Inflammatory macrophage (primary cell): ENCODE data around the gene FBLIM1.
"Not testable (repeated sequence)": the region's sequence is repeated elsewhere in the genome, so short reads cannot be mapped to it uniquely, and the experiment has no call there.

Experiments
- DNase-seq, 2 donors: peaks; one replicate each; pipeline ENCODE4 v3.0.0-alpha.2; 2020 to 2022

Gene FBLIM1

DNA sequence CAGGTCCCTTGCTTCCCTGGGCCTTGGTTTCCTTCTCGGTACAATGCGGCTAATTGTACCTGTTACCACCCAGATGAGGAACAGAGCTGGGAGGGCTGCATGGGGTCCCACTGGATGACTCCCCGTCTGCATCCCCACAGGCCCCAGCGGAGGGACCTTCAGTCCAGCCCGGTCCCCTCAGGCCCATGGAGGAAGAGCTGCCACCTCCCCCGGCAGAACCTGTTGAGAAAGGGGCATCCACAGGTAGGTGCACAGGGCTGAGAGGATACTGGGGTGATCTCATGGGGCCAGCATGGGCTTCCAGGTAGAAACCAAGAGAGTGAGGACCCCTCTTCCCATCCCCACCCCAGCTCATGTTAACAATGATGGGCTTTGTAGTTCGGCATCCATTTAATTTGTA is 9.8 kb downstream of the FBLIM1 start:
- DNase-seq: no peak

DNA sequence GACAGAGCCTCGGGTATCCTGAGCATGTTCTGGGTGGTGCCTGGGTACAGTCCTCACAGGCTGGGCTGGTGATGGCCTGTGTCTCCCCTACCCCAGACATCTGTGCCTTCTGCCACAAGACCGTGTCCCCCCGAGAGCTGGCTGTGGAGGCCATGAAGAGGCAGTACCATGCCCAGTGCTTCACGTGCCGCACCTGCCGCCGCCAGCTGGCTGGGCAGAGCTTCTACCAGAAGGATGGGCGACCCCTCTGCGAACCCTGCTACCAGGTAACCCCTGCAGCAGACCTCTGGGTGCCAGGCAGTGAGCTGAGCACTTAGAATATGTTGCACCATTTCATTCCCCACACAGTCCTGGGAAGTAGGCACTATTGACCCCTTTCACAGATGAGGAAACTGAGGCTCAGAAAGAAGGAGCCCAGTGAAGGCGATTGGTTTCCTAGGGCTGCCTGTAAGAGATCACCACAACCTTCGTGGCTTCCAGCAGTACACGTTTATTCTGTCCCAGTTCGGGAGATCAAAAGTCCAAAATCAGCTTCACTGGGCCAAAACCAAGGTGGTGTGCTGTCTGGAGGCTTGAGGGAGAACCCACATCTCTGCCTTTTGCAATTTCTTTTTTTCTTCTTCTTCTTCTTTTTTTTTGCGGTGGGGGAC is 11.8 kb downstream of the FBLIM1 start:
- no peak for DNase-seq

DNA sequence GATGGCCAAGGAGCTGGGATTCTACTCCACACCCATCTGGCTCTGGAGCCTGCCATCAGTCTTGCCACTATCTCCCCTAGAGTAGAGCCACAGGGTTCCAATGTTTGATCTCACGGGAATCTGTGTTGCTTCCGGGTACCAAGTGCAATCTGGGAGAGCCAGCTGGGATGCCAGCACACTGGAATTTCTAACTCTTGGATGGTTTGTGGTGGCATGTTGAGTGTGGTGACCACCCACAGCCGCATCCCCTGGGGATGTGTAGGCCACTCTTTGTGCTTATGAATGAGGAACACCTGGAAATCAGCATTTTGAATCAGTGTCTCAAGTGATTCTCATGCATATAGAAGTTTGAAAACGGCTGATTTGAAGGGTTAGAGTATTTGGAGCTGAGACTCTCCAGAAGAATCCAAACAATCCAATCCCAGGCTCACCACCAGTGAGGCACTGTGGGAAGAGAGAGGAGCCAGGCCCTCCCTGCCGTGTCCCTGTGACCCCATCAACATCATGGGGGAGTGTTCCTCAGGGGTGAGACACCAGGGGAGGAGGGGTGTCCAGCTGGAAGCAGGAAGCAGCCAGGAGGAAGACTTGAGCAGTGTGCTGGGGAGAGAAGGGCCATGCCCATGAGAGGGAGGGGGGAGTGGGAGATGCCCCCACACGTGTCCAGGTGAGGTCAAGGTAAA is 13.4 kb downstream of the FBLIM1 start:
- DNase-seq: no peak

DNA sequence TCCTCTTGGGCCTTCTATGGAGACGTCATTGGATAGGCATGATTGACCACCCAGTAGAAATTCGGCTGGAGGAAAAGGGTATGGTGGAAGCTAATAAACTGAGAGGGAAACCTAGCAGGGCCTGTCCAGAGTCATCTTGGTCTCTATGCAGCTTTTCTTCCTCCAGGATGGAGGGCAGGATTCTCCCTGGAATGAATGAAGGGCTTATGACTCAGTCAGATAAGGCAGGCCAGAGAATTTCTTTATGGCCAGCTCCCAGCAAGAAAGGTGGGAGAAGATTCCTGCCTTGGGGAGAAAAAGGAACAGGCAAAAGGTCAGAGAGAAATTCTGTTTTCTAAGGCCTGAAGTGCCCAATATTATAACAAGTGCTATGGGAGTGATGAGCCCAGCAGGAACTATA is 17.1 kb downstream of the FBLIM1 start:
- DNase-seq: no peak

DNA sequence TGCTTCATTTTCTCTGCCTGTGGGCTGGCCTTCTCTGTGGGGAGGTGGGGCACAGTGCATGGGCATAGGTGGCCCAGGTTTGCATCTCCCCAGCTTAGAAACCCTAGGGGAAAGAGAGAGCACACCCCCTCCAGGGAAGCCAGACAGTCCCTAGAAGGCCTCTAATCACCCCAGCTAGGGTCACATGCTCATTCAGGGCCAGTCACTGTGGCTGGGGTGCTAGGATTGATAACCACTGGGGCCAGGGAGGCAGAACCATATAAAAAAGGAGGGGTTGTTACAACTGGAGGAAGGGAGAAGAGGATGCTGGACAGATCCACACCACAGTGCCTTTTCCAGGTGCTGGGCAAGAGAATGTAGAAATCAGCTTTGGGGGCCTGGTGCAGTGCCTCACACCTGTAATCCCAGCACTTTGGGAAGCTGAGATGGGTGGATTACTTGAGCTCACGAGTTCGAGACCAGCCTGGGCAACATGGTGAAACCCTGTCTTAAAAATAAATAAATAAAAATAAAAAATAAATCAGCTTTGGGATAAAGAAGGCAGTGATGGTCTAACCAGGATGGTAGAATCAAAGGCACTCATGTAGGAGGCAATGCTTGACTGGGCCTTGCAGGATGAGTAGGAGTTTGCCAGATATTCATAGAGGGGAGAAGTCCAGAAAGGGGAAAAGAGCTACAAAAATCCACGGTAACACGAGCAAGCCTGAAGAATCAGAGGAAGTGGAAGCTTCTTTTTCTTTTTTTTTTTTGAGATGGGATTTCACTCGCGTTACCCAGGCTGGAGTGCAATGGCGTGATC is 19.5 kb downstream of the FBLIM1 start:
- DNase-seq: no peak

DNA sequence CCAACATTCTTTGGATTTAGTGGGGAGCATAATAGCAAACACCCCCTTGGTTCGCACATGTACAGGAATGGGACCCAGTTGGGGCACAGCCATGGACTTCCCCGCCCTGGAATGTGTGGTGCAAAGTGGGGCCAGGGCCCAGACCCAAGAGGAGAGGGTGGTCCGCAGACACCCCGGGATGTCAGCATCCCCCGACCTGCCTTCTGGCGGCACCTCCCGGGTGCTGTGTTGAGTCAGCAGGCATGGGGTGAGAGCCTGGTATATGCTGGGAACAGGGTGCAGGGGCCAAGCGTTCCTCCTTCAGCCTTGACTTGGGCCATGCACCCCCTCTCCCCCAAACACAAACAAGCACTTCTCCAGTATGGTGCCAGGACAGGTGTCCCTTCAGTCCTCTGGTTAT is 27.1 kb downstream of the FBLIM1 start:
- no peak for DNase-seq

DNA sequence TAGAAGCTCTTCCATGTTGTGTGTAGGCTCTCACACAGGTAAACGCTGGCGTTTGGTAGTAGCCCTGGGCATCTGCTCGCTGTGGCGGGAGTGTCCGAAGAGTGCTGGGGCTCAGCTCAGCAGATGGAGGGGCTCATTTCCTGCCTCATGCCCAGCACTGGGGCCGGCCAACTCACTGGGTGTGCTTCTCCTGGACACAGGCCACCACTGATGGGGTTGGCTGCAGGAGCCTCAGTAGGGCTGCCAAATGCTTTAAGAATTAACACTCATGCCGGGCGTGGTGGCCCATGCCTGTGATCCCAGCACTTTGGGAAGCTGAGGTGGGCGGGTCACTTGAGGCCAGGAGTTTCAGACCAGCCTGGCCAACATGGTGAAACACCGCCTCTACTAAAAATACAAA is 28.0 kb downstream of the FBLIM1 start:
- no peak for DNase-seq

DNA sequence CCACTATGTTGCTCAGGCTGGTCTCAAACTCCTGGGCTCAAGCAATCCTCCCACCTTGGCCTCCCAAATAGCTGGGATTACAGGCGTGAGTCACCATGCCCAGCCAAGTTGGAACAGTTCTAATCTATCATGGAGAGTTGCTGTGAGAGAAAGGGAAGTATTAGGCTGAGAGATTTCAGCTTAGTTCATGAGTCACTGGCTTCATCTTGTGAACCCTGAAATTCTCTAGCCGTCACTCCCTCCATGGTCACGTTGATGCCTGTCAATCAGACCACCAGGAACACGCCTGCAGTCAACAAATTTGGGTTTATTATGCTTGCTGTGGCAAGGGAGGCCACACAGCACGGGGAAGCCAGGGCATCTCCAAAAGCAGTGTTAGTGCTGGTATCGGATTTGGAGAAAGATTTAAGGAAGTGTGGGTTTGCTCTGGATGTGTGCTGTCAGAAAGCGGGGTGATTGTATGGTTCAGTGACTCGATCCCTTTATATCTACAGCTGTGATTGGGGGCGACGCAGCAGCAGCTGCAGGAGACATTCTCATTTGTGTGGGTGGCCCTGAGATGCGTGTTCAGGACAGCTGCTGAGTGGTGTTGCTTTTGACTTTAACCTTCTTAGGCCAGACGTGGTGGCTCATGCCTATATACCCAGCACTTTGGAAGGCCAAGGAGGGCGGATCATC is 30.2 kb downstream of the FBLIM1 start:
- DNase-seq: peak; percentile 87 to 92

DNA sequence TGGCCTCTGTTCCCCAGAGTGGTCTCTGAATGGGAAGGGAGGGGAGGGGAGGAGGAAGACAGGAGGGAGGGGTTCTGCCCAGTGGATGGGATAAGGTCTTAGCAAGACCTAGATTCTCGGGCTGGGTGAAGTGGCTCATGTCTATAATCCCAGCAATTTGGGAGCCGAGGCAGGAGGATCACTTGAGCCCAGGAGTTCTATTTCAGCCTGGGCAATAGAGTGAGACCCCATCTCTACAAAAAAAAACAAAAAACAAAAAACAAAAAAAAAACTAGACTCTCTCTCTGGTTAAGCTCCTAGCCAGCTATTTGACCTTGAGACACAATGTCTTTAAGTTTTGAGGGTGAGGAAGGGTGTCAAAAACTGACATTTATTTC is 37.5 kb downstream of the FBLIM1 start:
- DNase-seq: no peak

DNA sequence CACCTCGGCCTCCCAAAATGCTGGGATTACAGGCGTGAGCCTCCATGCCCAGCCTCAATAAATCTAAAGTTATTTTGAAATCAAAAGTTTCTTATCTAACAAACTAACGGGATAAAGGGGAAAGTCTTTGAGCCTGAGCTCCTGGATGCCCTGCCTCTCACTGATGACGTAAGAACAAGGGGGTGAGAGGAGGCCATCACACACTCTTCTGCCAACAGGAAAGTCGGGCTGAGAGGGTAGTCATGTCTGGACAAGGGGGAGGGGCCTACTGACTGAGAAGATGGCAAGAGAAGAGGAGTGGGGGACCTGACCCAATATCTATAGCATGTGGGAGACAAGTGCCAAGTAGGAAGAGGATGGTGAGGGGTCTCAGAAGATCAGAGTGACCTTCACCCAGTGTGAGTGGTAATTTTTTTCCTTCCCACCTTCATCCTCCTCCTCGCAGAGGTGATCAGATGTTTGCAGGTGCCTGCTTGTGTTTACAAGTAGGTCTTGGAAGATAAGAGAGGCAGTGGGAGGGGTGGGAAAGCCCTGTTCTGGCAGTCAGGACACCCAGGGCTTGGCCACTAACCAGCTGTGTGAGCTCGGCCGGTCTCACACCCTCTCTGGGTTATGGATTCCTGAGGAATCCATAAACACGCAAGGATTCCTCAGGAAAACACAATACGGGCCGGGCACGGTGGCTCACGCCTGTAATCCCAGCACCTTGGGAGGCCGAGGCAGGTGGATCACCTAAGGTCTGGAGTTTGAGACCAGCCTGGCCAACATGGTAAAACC is 39.2 kb downstream of the FBLIM1 start:
- DNase-seq: no peak

DNA sequence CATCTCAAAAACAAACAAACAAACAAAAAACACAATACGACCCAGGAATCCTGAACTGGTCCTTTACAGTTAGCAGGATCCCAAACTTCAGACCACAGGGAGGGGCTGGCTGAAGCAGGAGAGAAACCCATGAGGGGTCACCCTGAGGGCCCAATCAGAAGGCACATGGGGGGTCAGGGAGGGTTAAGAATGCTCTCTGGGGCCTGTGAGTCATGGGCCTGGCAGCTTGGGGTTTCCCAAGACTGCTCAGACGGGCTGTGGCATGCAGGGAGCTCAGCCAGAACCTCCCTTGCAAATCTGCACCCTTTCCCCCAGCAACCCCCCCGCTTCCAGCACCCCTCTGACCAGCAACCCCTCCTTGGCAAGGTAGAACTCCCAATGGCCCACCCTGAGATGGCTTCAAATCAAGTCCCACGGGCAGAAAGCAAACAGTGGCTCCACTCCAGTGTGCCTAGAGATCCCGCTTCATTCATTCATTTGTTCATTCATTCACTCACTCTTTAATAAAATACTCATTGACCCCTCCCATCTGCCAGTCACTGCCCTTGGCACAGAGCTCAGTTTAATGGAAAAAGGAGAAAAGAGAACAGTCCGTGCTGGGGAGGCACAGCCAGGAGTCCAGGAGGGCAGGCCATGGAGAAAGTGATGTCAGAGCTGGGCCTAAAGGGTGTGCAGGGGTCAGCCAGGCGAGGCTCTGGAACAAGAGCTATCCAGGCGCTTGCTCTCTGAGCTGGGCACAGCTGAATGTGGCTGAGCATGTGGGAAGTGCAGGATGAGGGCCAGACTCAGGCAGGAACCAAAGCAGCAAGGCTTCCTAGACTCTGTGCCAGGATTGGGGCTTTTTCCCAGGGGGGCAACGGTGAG is 40.6 kb downstream of the FBLIM1 start:
- DNase-seq: no peak

DNA sequence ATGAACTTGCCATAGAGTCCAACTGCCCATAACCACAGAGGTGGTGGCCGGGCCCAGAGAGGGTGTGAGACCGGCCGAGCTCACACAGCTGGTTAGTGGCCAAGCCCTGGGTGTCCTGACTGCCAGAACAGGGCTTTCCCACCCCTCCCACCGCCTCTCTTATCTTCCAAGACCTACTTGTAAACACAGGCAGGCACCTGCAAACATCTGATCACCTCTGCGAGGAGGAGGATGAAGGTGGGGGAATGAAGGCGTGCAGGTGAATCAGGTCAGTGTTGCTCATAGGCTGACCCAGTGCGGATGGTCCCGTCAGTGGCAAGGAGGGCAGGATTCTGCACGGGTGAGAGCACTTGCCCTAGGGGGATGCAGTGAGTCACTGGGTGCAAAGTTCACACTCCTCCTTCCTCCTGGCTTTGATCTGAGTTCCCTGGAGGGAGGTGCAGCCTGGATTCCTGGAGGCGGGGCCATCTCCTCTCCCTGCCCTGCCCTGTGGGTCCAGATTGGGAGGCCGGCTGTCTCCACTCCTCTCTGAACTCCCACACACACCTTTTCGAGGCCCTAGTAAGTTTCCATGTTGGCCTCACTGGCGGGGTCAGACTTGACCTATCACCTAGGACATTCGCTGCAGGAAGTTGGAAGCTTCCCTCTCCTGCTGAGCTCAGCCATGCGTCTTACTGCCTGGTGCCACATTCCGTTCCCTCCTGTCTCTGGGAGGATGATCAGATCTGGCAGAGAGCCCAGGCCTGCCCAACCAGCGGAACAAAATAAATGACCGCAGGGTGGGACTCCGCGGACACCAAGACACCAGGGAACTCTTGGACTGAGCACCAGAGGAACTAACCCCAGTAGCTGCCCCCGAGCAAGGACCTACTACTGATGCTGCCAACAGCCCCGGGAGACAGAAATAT is 41.6 kb downstream of the FBLIM1 start:
- no peak for DNase-seq

DNA sequence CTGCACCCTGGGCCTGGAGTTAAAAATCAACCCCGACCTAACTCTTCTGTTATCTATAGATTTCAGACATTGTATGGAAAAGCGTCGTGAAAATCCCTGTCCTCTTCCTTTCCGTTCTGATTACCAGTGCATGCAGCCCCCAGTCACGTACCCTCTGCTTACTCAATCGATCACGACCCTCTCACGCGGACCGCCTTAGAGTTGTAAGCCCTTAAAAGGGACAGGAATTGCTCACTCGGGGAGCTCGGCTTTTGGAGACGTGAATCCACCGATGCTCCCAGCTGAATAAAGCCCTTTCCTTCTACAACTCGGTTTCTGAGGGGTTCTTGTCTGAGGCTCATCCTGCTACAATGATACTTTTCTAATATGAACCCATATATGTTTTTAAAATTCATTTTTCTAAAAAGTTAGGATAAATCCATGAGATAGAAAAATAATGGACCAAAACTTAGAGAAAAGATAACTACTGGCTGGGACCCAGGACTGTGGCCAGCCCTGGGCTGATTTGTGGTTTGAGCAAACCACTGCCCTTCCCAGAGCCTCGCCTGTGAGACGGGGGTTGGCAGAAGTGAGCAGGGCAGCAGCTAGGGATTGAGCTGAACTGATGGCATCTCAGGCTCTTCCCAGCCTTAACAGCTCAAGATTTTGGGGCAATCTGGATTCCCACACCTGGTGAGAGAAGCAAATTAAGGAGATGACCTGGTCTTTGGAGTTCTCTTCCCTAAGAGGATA is 43.8 kb downstream of the FBLIM1 start:
- DNase-seq: no peak

DNA sequence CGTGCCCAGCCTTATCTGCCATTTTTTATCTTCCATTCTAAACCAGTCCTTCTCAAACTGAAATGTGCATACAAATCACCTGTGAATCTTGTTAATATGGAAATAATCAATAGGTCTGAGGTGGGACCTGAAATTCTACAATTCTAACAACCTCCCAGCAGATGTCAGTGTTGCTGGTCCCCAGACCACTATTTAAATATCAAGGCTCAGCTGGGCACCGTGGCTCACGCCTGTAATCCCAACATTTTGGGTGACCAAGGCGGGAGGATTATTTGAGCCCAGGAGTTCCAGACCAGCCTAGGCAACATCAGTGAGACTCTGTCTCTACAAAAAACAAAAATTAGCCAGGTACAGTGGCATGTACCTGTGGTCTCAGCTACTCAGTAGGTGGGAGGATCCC is 44.8 kb downstream of the FBLIM1 start:
- DNase-seq: peak; percentile 19 to 42

DNA sequence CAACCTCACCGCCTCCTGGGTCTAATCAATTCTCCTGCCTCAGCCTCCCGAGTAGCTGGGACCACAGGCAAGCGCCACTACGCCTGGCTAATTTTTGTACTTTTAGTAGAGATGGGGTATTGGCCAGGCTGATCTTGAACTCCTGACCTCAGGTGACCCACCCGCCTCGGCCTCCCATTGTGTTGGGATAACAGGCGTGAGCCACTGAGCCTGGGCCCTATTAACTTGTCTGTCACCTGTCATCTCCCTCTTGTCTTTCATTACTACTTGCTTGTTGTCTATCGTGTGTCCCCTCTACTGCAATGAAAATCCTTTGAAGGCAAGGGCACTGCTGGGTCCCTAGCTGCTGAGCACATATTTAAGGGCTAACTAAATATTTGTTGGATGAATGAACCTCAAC is 45.5 kb downstream of the FBLIM1 start:
- DNase-seq: no peak

DNA sequence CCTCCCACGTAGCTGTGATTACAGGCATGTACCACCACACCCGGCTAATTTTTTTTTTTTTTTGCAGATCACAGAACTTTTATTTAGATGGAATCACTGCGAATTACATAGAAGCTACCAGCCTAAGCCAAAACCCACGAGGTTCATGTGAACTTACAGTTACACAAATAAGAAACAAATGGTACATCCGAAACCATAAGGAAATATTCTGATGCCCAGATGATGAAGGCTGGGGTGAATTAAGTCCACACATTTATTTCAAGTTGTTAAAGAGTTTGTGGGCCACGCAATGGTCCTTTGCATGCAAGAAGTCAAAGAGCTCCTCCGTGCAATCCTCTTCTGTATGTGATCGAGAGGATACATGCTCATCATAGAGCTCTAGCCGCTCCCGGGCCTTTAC is 48.5 kb downstream of the FBLIM1 start:
- no peak for DNase-seq

DNA sequence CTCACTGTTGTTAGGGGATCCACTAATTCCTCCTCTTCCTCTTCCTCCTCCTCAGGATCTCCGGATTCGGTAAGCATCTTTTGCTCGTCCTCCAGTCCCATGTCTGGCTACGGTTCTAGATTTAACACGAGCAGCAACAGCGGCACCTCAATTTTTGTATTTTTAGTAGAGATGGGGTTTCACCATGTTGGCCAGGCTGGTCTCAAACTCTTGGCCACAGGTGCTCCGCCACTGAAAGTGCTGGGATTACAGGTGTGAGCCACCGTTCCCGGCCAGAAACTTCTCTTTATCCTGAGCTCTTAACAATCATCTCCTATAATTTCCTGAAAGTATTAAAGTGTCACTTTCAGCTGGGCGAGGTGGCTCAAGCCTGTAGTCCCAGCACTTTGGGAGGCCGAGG is 49.0 kb downstream of the FBLIM1 start, which contains the start of gene UQCRHL:
Gene UQCRHL, minus strand, starts transcription at position 101 of the 400 bp plus-strand sequence. Its CDS starts 0 bp downstream, at position 101.
- not testable (repeated sequence) for DNase-seq

DNA sequence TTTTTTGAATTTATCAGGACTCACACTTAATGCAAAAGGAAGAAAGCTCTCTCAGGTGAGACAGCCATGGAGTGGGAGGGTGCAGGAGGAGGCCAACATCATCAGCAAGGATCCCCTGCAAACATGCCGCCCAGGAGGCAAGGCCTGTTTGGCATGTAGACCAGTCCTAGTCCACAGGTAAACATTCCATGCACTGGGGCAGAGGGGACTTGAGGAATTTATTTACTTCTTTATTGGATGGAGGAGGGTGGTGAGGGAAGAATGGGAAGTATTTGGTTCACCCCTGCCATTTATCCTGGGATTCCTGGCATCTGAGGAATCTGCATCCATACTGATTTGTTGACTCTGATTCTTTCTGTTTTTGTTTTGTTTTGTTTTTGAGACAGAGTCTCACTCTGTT is 50.4 kb downstream of the FBLIM1 start:
- no peak for DNase-seq

DNA sequence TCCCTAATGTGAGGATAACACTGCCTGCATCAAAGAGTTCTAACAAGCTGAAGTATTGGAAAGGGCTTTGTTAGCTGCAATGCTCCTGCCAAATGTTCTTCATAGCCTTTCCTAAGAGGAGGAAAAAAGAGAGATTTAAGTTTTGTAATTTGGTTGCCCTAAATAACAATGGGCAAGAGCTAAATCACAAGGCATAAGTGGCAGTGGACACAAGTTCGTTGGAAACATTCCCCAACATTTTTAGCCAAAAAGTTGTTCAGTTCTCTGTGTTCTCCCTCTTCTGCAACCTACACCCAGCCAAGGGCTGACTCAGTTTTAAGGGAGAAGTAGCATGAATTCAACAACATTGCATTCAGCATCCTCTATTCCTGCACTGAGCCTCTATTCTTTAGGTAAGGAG is 51.5 kb downstream of the FBLIM1 start:
- no peak for DNase-seq

DNA sequence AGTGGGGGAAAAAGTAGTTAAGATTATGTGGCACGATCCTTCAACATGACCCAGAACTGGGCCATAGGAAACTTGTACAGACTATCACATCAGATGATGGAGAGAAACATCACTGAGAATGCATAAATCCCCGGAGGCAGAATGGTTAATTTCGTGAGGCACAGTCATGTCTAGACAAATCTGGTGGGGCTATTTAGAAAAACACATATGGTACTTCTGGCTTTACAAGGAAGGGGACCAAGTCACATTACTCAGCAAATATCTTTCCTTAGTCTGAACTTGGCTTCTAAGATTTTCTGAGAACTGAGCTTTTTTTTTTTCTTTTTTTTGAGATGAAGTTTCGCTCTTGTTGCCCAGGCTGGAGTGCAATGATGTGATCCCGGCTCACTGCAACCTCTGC is 58.1 kb downstream of the FBLIM1 start:
- DNase-seq: no peak
